ELR (cell line): ENCODE data around the gene ERO1B.

Experiments
- DNase-seq: peaks from one replicate; pipeline ENCODE4 v3.0.0-alpha.2; 2015; ENCODE audit warnings: low read depth

ERO1B gene

GRCh38 chr1:236181059-236181458 is 100.7 kb downstream of the ERO1B start:
- peak; percentile 48 for DNase-seq

- DNase-seq, result no peak
These were observed 102.1 kb downstream of the ERO1B start for GRCh38 chr1:236179634-236180033.

- no peak for DNase-seq
These were observed 105.1 kb downstream of the ERO1B start for GRCh38 chr1:236176337-236177336.

- DNase-seq, result no peak
These were observed 106.0 kb downstream of the ERO1B start for GRCh38 chr1:236175642-236176336.

- DNase-seq, result no peak
These were observed 108.5 kb downstream of the ERO1B start for GRCh38 chr1:236173174-236173767.

GRCh38 chr1:236172041-236172579 is 109.6 kb downstream of the ERO1B start:
- DNase-seq, result no peak

GRCh38 chr1:236168716-236169429 is 112.9 kb downstream of the ERO1B start:
- DNase-seq, result peak; percentile 67

GRCh38 chr1:236167578-236167977 is 114.2 kb downstream of the ERO1B start:
- no peak for DNase-seq

GRCh38 chr1:236167154-236167553 is 114.6 kb downstream of the ERO1B start:
- DNase-seq, result peak; percentile 19

GRCh38 chr1:236166041-236166440 is 115.7 kb downstream of the ERO1B start:
- no peak for DNase-seq
